Measurements from ENCODE around the gene PLD4.
"Not testable (repeated sequence)": the region's sequence is repeated elsewhere in the genome, so short reads cannot be mapped to it uniquely, and the experiment has no call there.

PLD4 gene

GRCh38 chr14:104924421-104925213, at the start of gene PLD4:
TSS of gene PLD4 (plus strand) at chr14:104924879. CDS start at chr14:104927141, 2,262 bp downstream.
- no peak for DNase-seq (ENCODE audit: low read depth in 2 of 2)

GRCh38 chr14:104875412-104875751, 49.3 kb upstream of the PLD4 start:
- no peak for DNase-seq (ENCODE audit: low read depth in 2 of 2)

- DNase-seq (ENCODE audit: low read depth in 2 of 2): no peak
These were observed 48.9 kb upstream of the PLD4 start for GRCh38 chr14:104875811-104876210.

- no peak for DNase-seq (ENCODE audit: low read depth in 2 of 2)
These were observed 48.4 kb upstream of the PLD4 start for GRCh38 chr14:104876251-104876699.

GRCh38 chr14:104877066-104877805, 47.4 kb upstream of the PLD4 start:
- no peak for DNase-seq (ENCODE audit: low read depth in 2 of 2)

GRCh38 chr14:104877806-104878550, 46.7 kb upstream of the PLD4 start:
- DNase-seq (ENCODE audit: low read depth in 2 of 2): no peak

GRCh38 chr14:104878582-104878981, 46.1 kb upstream of the PLD4 start:
- no peak for DNase-seq (ENCODE audit: low read depth in 2 of 2)

GRCh38 chr14:104879201-104879982, 45.3 kb upstream of the PLD4 start:
- no peak for DNase-seq (ENCODE audit: low read depth in 2 of 2)

- no peak for DNase-seq (ENCODE audit: low read depth in 2 of 2)
These were observed 44.6 kb upstream of the PLD4 start for GRCh38 chr14:104879983-104880565.

GRCh38 chr14:104880584-104881210, 44.0 kb upstream of the PLD4 start:
- no peak for DNase-seq (ENCODE audit: low read depth in 2 of 2)

GRCh38 chr14:104881369-104881979, 43.2 kb upstream of the PLD4 start:
- no peak for DNase-seq (ENCODE audit: low read depth in 2 of 2)

GRCh38 chr14:104882325-104882973, 42.2 kb upstream of the PLD4 start:
- DNase-seq (ENCODE audit: low read depth in 2 of 2): no peak

GRCh38 chr14:104882991-104883660, 41.6 kb upstream of the PLD4 start:
- no peak for DNase-seq (ENCODE audit: low read depth in 2 of 2)

- no peak for DNase-seq (ENCODE audit: low read depth in 2 of 2)
These were observed 40.9 kb upstream of the PLD4 start for GRCh38 chr14:104883681-104884361.

- DNase-seq (ENCODE audit: low read depth in 2 of 2): not testable (repeated sequence)
These were observed 40.3 kb upstream of the PLD4 start for GRCh38 chr14:104884381-104884780.

GRCh38 chr14:104885031-104885972, 39.4 kb upstream of the PLD4 start:
- no peak for DNase-seq (ENCODE audit: low read depth in 2 of 2)

GRCh38 chr14:104885973-104886689, 38.5 kb upstream of the PLD4 start:
- DNase-seq (ENCODE audit: low read depth in 2 of 2): no peak
